Right atrium auricular region (tissue), 2 donors: ENCODE data around the gene SIL1. TPM values are rescaled to one million over a fixed set of nuclear protein-coding genes. Genes with fewer than 3 reads are reported as not detected.
A peak's percentile ranks its signal among the peaks of the same experiment; 100 is the strongest.

Experiments used
- DNase-seq: peaks from one replicate; pipeline ENCODE4 v3.0.0-alpha.2; 2019; ENCODE audit warnings: low spot score
- H3K27ac ChIP-seq, 2 donors: fragments of 200-600 bp; sonication (generic); 1 replicate in 1 of 2; 2 replicates in 1 of 2; pipeline ENCODE4 v1.5.1; 2016 to 2019
- H3K27me3 ChIP-seq, 2 donors: fragments of 200-600 bp; sonication (generic); one replicate each; pipeline versions ENCODE4 v1.5.1 to v1.6.0; 2017 to 2019
- H3K36me3 ChIP-seq: fragments of 200-600 bp; sonication (generic); one replicate; pipeline ENCODE4 v1.5.1; 2016
- H3K4me1 ChIP-seq, 2 donors: fragments of 200-600 bp; sonication (generic); one replicate each; pipeline versions ENCODE4 v1.5.1 to v1.6.0; 2017 to 2019
- H3K4me3 ChIP-seq, 2 donors: fragments of 200-600 bp; sonication (generic); 1 replicate in 1 of 2; 2 replicates in 1 of 2; pipeline ENCODE4 v1.5.1; 2017 to 2019; ENCODE audit warnings: mild to moderate bottlenecking in 1 of 2, moderate library complexity in 1 of 2
- H3K9me3 ChIP-seq, 2 donors: fragments of 200-600 bp; sonication (generic); one replicate each; pipeline ENCODE4 v1.5.1; 2019
- total RNA-seq, 2 donors: library from RNA; depleted of rRNA; stranded (reverse); fragments of >200 nt; gene quantifications; one replicate each; pipeline ENCODE4 v1.1.0, GENCODE V29; 2016
- TF ChIP-seq, protein P1 (sequence below), 2 donors: fragments of 200-600 bp; sonication (generic); IDR thresholded peaks; one replicate each; pipeline ENCODE4 v1.5.1; 2019; ENCODE audit warnings: antibody characterized with exemption in 2 of 2

SIL1 gene
- total RNA-seq, 2 donors from 2014 or later, result 32.7 to 41.3 TPM

DNA sequence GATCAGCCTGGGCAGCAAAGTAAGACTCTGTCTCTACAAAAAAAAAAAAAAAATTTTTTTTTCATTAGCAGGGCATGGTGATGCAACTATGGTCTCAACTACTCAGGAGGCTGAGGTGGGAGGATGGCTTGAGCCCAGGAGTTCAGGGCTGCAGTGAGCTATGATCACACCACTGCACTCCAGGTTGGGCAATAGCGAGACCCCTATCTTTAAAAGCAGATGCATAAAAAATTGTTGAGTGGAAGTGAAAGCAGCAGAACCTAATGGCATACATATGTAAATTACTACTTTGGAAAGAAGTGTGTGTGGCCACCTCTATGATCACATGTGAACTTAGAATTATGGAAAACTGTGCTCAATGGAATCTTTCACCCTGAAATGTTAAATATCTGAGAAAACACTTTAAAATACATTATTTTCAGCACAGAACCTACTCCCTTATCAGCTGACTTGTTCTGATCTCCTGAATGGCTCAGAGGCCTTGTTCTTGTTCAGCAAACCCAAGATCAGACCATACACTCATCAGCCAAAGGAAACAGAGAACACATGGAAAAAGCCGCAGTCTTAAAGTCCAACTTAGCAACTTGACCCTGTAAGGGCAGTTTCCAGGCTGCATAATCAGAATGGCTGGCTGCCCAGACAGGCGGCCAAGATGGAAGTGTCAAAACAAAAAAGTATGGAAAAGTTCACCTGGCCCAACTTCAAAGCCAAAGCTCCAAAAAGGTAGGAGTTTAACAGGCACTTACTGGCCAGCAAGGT lies 56.5 kb downstream of the SIL1 start:
- TF ChIP-seq, protein P1, sequence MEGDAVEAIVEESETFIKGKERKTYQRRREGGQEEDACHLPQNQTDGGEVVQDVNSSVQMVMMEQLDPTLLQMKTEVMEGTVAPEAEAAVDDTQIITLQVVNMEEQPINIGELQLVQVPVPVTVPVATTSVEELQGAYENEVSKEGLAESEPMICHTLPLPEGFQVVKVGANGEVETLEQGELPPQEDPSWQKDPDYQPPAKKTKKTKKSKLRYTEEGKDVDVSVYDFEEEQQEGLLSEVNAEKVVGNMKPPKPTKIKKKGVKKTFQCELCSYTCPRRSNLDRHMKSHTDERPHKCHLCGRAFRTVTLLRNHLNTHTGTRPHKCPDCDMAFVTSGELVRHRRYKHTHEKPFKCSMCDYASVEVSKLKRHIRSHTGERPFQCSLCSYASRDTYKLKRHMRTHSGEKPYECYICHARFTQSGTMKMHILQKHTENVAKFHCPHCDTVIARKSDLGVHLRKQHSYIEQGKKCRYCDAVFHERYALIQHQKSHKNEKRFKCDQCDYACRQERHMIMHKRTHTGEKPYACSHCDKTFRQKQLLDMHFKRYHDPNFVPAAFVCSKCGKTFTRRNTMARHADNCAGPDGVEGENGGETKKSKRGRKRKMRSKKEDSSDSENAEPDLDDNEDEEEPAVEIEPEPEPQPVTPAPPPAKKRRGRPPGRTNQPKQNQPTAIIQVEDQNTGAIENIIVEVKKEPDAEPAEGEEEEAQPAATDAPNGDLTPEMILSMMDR (IDR thresholded peaks at IDR 0.05), result no peak
- peaks cover 0 to 50% of the 10 kb centered on the region in 2 donors for H3K4me1 ChIP-seq
- DNase-seq, result peak; percentile 63
- no peaks in the 10 kb centered on the region for H3K36me3 ChIP-seq
- H3K9me3 ChIP-seq, result no peaks in the 10 kb centered on the region
- peak overlapping the region; percentile 60 to 72 for H3K27ac ChIP-seq
- no peaks in the 10 kb centered on the region for H3K27me3 ChIP-seq
- no peak overlapping the region for H3K4me3 ChIP-seq

DNA sequence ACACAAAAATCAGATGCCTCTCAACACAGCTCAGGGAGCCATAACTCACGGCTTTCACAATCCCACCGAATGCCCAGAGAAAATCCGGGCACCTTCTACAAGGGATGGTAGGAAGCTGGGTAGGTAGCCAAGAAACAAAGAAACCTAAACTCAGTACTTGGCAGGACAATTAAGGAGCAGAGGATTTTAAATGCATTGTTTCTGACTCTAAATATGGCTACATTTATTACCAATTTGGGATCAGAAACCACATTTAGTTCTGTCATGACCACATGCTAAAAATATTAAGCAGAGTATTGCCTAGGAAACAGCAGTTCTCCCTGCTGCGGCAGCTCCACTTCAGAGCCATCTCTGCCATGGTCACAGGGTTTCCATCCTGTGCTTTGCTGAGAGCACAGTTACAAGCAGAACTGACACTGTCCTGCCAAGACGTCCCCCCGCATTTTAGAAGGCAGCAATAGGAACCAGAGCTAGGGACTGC lies 57.5 kb downstream of the SIL1 start:
- DNase-seq, result no peak
- TF ChIP-seq, protein P1 (IDR thresholded peaks at IDR 0.05), result no peak
- Histone ChIP-seq H3K4me1 (peaks cover 0 to 50% of the 10 kb centered on the region in 2 donors), H3K36me3 (no peaks in the 10 kb centered on the region), H3K27ac (peak overlapping the region; percentile 60 to 72), H3K27me3 (no peaks in the 10 kb centered on the region), H3K9me3 (no peaks in the 10 kb centered on the region), H3K4me3 (no peak overlapping the region)

DNA sequence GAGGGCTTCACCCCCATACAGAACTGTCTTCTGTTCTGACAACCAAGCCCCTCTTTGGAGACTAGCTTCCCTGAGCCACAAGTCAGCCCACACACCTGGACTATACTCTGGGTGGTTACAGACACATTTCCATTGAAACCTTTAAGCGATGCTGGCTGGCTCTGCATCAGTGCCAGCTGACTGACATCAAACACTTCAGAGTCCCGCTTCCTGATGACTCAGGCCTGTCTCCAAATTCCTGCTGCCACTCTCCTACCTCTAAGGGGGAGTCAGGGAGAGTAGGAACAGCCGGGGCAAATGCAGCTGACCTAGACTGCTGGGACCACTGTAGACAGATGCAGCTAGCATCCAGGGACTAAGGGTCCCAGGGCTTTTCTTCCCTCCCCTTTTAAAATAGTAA lies 59.4 kb downstream of the SIL1 start:
- peak overlapping the region; percentile 55 to 72 for H3K27ac ChIP-seq
- no peak for DNase-seq
- TF ChIP-seq, protein P1 (IDR thresholded peaks at IDR 0.05), result no peak
- H3K36me3 ChIP-seq, result no peaks in the 10 kb centered on the region
- H3K4me3 ChIP-seq, result no peak overlapping the region
- H3K4me1 ChIP-seq, result peaks cover 0 to 57% of the 10 kb centered on the region in 2 donors
- no peaks in the 10 kb centered on the region for H3K27me3 ChIP-seq
- no peaks in the 10 kb centered on the region for H3K9me3 ChIP-seq

DNA sequence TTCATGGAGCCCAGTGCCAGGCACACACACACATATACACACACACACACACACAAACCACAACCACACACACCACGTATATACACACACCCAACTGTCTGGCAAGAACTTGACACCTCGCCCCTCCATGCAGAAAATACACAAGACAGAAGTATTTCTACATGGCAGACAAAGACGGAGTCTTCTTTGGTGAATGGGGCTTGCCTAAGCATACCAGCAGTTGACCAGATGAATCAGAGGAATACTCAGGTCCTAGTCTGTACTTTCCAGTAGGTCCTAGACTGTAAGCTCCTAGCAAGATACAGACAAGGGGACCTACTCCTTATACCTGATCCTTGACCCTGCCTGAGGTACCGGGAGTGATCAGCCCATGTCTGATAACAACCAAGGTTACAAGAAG lies 60.1 kb downstream of the SIL1 start:
- H3K27ac ChIP-seq, result peak overlapping the region; percentile 55 to 72
- peaks cover 0 to 62% of the 10 kb centered on the region in 2 donors for H3K4me1 ChIP-seq
- no peaks in the 10 kb centered on the region for H3K9me3 ChIP-seq
- H3K36me3 ChIP-seq, result no peaks in the 10 kb centered on the region
- TF ChIP-seq, protein P1 (IDR thresholded peaks at IDR 0.05), result no peak
- no peaks in the 10 kb centered on the region for H3K27me3 ChIP-seq
- no peak overlapping the region for H3K4me3 ChIP-seq
- no peak for DNase-seq

DNA sequence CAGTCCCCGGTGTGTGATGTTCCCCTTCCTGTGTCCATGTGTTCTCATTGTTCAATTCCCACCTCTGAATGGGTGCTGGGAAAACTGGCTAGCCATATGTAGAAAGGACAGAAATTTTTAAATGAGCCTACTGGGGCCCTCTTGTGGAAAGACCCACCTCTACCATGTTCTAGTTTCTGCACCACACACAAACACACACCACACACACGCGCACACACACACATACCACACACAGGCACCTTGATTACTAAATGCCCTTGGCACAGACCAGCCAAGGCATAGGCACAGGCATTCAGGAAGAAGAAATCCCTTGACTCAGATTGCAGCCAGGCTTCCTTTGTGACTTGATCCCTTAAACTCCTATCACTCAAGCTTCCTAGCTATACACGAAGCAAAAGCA lies 60.5 kb downstream of the SIL1 start:
- Histone ChIP-seq H3K27ac (peak overlapping the region; percentile 55 to 72), H3K4me3 (no peak overlapping the region), H3K9me3 (no peaks in the 10 kb centered on the region), H3K4me1 (peaks cover 0 to 63% of the 10 kb centered on the region in 2 donors), H3K36me3 (no peaks in the 10 kb centered on the region), H3K27me3 (no peaks in the 10 kb centered on the region)
- TF ChIP-seq, protein P1 (IDR thresholded peaks at IDR 0.05), result peak in 1 of 2 donors; percentile 42
- no peak for DNase-seq
